Parathyroid adenoma (tissue), 2 donors: Measurements from ENCODE around the gene ATP6V0A1.
"Not testable (repeated sequence)": the region's sequence is repeated elsewhere in the genome, so short reads cannot be mapped to it uniquely, and the experiment has no call there.

ENCODE experiments used
- H2AFZ ChIP-seq: fragments of 300-600 bp; sonication (generic); one replicate; pipeline ENCODE4 v1.7.0; 2017; ENCODE audit warnings: antibody characterized with exemption, mild to moderate bottlenecking
- H3K27ac ChIP-seq: fragments of 300-600 bp; sonication (generic); one replicate; pipeline ENCODE4 v1.7.0; 2017
- H3K27me3 ChIP-seq: fragments of 300-600 bp; sonication (generic); one replicate; pipeline ENCODE4 v1.7.0; 2017; ENCODE audit warnings: low read length; ENCODE audit not compliant: control insufficient read depth, insufficient read depth
- H3K36me3 ChIP-seq: fragments of 300-600 bp; sonication (generic); one replicate; pipeline ENCODE4 v1.7.0; 2017; ENCODE audit warnings: low read length; ENCODE audit not compliant: control insufficient read depth, insufficient read depth
- H3K4me1 ChIP-seq: fragments of 300-600 bp; sonication (generic); one replicate; pipeline ENCODE4 v1.7.0; 2017; ENCODE audit warnings: control low read depth
- H3K4me2 ChIP-seq: fragments of 300-600 bp; sonication (generic); one replicate; pipeline ENCODE4 v1.7.0; 2017; ENCODE audit warnings: low read length
- H3K4me3 ChIP-seq: fragments of 300-600 bp; sonication (generic); one replicate; pipeline ENCODE4 v1.7.0; 2017; ENCODE audit warnings: low read depth, low read length
- H3K79me2 ChIP-seq: fragments of 300-600 bp; sonication (generic); one replicate; pipeline ENCODE4 v1.7.0; 2017; ENCODE audit warnings: control low read depth
- H3K9ac ChIP-seq: fragments of 300-600 bp; sonication (generic); one replicate; pipeline ENCODE4 v1.7.0; 2017; ENCODE audit warnings: mild to moderate bottlenecking
- H3K9me3 ChIP-seq: fragments of 300-600 bp; sonication (generic); one replicate; pipeline ENCODE4 v1.7.0; 2017; ENCODE audit warnings: low read length; ENCODE audit not compliant: control insufficient read depth
- CTCF ChIP-seq: fragments of 300-600 bp; sonication (generic); IDR thresholded peaks from one replicate; pipeline ENCODE4 v1.7.0; 2017; ENCODE audit warnings: antibody characterized with exemption, mild to moderate bottlenecking
- donor health status: primary hyperparathyroidism.

Gene ATP6V0A1

GRCh38 chr17:42477173-42477572, 18.5 kb downstream of the ATP6V0A1 start:
- H3K4me3 ChIP-seq, result no peak overlapping the region
- no peak overlapping the region for H2AFZ ChIP-seq
- H3K9ac ChIP-seq, result no peak overlapping the region
- no peaks in the 10 kb centered on the region for H3K79me2 ChIP-seq
- no peaks in the 10 kb centered on the region for H3K9me3 ChIP-seq
- no peaks in the 10 kb centered on the region for H3K4me1 ChIP-seq
- no peak overlapping the region for H3K27ac ChIP-seq
- no peaks in the 10 kb centered on the region for H3K36me3 ChIP-seq
- H3K27me3 ChIP-seq, result no peaks in the 10 kb centered on the region
- H3K4me2 ChIP-seq, result no peak overlapping the region
- TF ChIP-seq CTCF, result no peak

- not testable (repeated sequence) for H3K4me1 ChIP-seq, H3K36me3 ChIP-seq, H3K4me3 ChIP-seq, H3K79me2 ChIP-seq, H3K27me3 ChIP-seq, H3K4me2 ChIP-seq, H3K9me3 ChIP-seq, H3K27ac ChIP-seq, H2AFZ ChIP-seq, H3K9ac ChIP-seq
Observed at GRCh38 chr17:42477824-42478223, 19.1 kb downstream of the ATP6V0A1 start.

- H3K9ac ChIP-seq, result no peak overlapping the region
- H3K27me3 ChIP-seq, result no peaks in the 10 kb centered on the region
- H3K9me3 ChIP-seq, result no peaks in the 10 kb centered on the region
- no peak overlapping the region for H3K27ac ChIP-seq
- H3K79me2 ChIP-seq, result peaks cover 3% of the 10 kb centered on the region
- H3K36me3 ChIP-seq, result no peaks in the 10 kb centered on the region
- H3K4me3 ChIP-seq, result no peak overlapping the region
- TF ChIP-seq CTCF, result no peak
- H2AFZ ChIP-seq, result no peak overlapping the region
- H3K4me1 ChIP-seq, result no peaks in the 10 kb centered on the region
- H3K4me2 ChIP-seq, result no peak overlapping the region
Observed at GRCh38 chr17:42484304-42484703, 25.6 kb downstream of the ATP6V0A1 start.

- Histone ChIP-seq H2AFZ (no peak overlapping the region), H3K36me3 (no peaks in the 10 kb centered on the region), H3K4me3 (no peak overlapping the region), H3K4me1 (no peaks in the 10 kb centered on the region), H3K4me2 (no peak overlapping the region), H3K27ac (no peak overlapping the region), H3K9ac (no peak overlapping the region), H3K27me3 (no peaks in the 10 kb centered on the region), H3K79me2 (peaks cover 3% of the 10 kb centered on the region), H3K9me3 (no peaks in the 10 kb centered on the region)
- TF ChIP-seq CTCF, result no peak
Observed at GRCh38 chr17:42485680-42486079, 27.0 kb downstream of the ATP6V0A1 start.

- Histone ChIP-seq H3K9ac (no peak overlapping the region), H3K9me3 (no peaks in the 10 kb centered on the region), H3K4me1 (no peaks in the 10 kb centered on the region), H3K4me2 (no peak overlapping the region), H2AFZ (no peak overlapping the region), H3K27ac (no peak overlapping the region), H3K36me3 (no peaks in the 10 kb centered on the region), H3K79me2 (peaks cover 3% of the 10 kb centered on the region), H3K27me3 (no peaks in the 10 kb centered on the region), H3K4me3 (no peak overlapping the region)
- TF ChIP-seq CTCF, result no peak
Observed at GRCh38 chr17:42488032-42488431, 29.4 kb downstream of the ATP6V0A1 start.
